ENCODE measurements around the gene ARL16.

- TF ChIP-seq CTCF (IDR thresholded peaks at IDR 0.05; ENCODE audit: low read depth, low read length) (no peak), EZH2phosphoT487 (IDR thresholded peaks at IDR 0.05; ENCODE audit: low read depth) (no peak)
Measured at GRCh38 chr17:81715872-81716673, 32.5 kb upstream of the ARL16 start.

Data from OCI-LY3 (cell line).